ENCODE results near the gene PIK3C3.
"Not testable (repeated sequence)": the region's sequence is repeated elsewhere in the genome, so short reads cannot be mapped to it uniquely, and the experiment has no call there.

Gene PIK3C3

GRCh38 chr18:42048158-42048557 is 93.1 kb downstream of the PIK3C3 start:
- no peak for TF ChIP-seq CTCF (IDR thresholded peaks at IDR 0.05; ENCODE audit: low read depth, low read length, missing control alignments)
- peak; percentile 28 for DNase-seq (ENCODE audit: low read depth)
- H3K4me3 ChIP-seq (ENCODE audit: low read depth, low read length): no peak overlapping the region
- in situ Hi-C loops (cut with HindIII; ENCODE audit: low sequenced_read_pairs): no loop called here

- H3K4me3 ChIP-seq (ENCODE audit: low read depth, low read length); in situ Hi-C loops (cut with HindIII; ENCODE audit: low sequenced_read_pairs); DNase-seq (ENCODE audit: low read depth): not testable (repeated sequence)
Measured at GRCh38 chr18:42049536-42049935, 94.5 kb downstream of the PIK3C3 start.

GRCh38 chr18:42051411-42051810 is 96.4 kb downstream of the PIK3C3 start:
- no peak for DNase-seq (ENCODE audit: low read depth)
- in situ Hi-C loops (cut with HindIII; ENCODE audit: low sequenced_read_pairs): no loop called here
- no peak for TF ChIP-seq CTCF (IDR thresholded peaks at IDR 0.05; ENCODE audit: low read depth, low read length, missing control alignments)
- no peak overlapping the region for H3K4me3 ChIP-seq (ENCODE audit: low read depth, low read length)

- TF ChIP-seq CTCF (IDR thresholded peaks at IDR 0.05; ENCODE audit: low read depth, low read length, missing control alignments): peak; percentile 31
- in situ Hi-C loops (cut with HindIII; ENCODE audit: low sequenced_read_pairs): no loop called here
- no peak for DNase-seq (ENCODE audit: low read depth)
- H3K4me3 ChIP-seq (ENCODE audit: low read depth, low read length): no peak overlapping the region
Measured at GRCh38 chr18:42052122-42052708, 97.2 kb downstream of the PIK3C3 start.

- in situ Hi-C loops (cut with HindIII; ENCODE audit: low sequenced_read_pairs): no loop called here
- no peak overlapping the region for H3K4me3 ChIP-seq (ENCODE audit: low read depth, low read length)
- peak; percentile 38 for DNase-seq (ENCODE audit: low read depth)
- TF ChIP-seq CTCF (IDR thresholded peaks at IDR 0.05; ENCODE audit: low read depth, low read length, missing control alignments): peak; percentile 77
Measured at GRCh38 chr18:42053188-42053781, 98.3 kb downstream of the PIK3C3 start.

- no peak overlapping the region for H3K4me3 ChIP-seq (ENCODE audit: low read depth, low read length)
- no peak for DNase-seq (ENCODE audit: low read depth)
- in situ Hi-C loops (cut with HindIII; ENCODE audit: low sequenced_read_pairs): no loop called here
- no peak for TF ChIP-seq CTCF (IDR thresholded peaks at IDR 0.05; ENCODE audit: low read depth, low read length, missing control alignments)
Measured at GRCh38 chr18:42064109-42064508, 109.1 kb downstream of the PIK3C3 start.

- no peak for TF ChIP-seq CTCF (IDR thresholded peaks at IDR 0.05; ENCODE audit: low read depth, low read length, missing control alignments)
- in situ Hi-C loops (cut with HindIII; ENCODE audit: low sequenced_read_pairs): no loop called here
- H3K4me3 ChIP-seq (ENCODE audit: low read depth, low read length): no peak overlapping the region
- DNase-seq (ENCODE audit: low read depth): no peak
Measured at GRCh38 chr18:42067518-42067917, 112.5 kb downstream of the PIK3C3 start.

Measured in astrocyte of the cerebellum (primary cell).